KMS-11 (cell line): ENCODE results near the gene BLOC1S1.

ENCODE experiments used
- H2AFZ ChIP-seq: fragments of 200-600 bp; sonication (generic); 2 replicates; pipeline ENCODE4 v1.6.1; 2016; ENCODE audit warnings: antibody characterized with exemption, mixed run types, low read depth
- H3K27ac ChIP-seq: fragments of 200-600 bp; sonication (generic); 2 replicates; pipeline ENCODE4 v1.6.1; 2016; ENCODE audit warnings: mild to moderate bottlenecking, mixed run types
- H3K27me3 ChIP-seq: fragments of 200-600 bp; sonication (generic); 2 replicates; pipeline ENCODE4 v1.6.1; 2017; ENCODE audit warnings: mild to moderate bottlenecking, low read depth, mixed run types, moderate library complexity; ENCODE audit not compliant: insufficient read depth
- H3K36me3 ChIP-seq: fragments of 200-600 bp; sonication (generic); 2 replicates; pipeline ENCODE4 v1.6.1; 2017; ENCODE audit warnings: mild to moderate bottlenecking, mixed run types; ENCODE audit not compliant: insufficient read depth
- H3K4me1 ChIP-seq: fragments of 200-600 bp; sonication (generic); 2 replicates; pipeline ENCODE4 v1.6.1; 2016; ENCODE audit warnings: mild to moderate bottlenecking, low read depth, mixed run types; ENCODE audit not compliant: poor library complexity, severe bottlenecking
- H3K4me2 ChIP-seq: fragments of 200-600 bp; sonication (generic); 2 replicates; pipeline ENCODE4 v1.7.0; 2016; ENCODE audit warnings: mild to moderate bottlenecking, mixed run types
- H3K4me3 ChIP-seq: fragments of 200-600 bp; sonication (generic); IDR thresholded peaks from 2 replicates; pipeline ENCODE4 v1.6.1; 2017; ENCODE audit warnings: low read depth, low read length, mixed read lengths; ENCODE audit not compliant: insufficient read depth
- H3K79me2 ChIP-seq: fragments of 200-600 bp; sonication (generic); 2 replicates; pipeline ENCODE4 v1.6.1; 2016; ENCODE audit warnings: low read depth, mixed run types; ENCODE audit not compliant: insufficient read depth
- H3K9ac ChIP-seq: fragments of 200-600 bp; sonication (generic); 2 replicates; pipeline ENCODE4 v1.6.1; 2016; ENCODE audit warnings: mild to moderate bottlenecking, mixed run types
- H4K20me1 ChIP-seq: fragments of 200-600 bp; sonication (generic); 2 replicates; pipeline ENCODE4 v1.6.1; 2016; ENCODE audit warnings: mild to moderate bottlenecking, mixed run types; ENCODE audit not compliant: insufficient read depth
- TF ChIP-seq, protein P1 (sequence below): fragments of 200-600 bp; sonication (generic); conservative IDR thresholded peaks from 2 replicates; pipeline ENCODE4 v1.6.1; 2017; ENCODE audit warnings: low read depth, mild to moderate bottlenecking, antibody characterized with exemption, low read length, moderate library complexity, mixed read lengths

The BLOC1S1 gene

DNA sequence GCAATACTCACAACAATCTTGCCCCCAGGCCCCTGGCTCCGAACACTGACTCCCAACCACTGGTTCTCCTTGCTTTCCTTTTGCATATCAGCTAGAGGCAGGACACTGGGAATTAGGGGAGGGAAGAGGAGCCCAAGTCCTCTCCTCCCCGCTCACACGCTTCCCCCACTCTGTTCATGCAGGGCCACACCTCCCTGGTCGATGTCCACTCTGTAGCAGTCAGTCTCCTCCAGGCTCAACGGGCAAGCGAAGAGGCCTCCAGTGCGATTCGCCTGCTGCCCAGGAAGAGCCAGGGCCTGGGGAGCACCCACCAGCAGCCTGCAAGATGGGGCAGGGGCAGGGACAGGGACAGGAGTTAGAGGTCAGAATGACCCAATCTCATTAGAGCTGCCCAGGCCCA lies 13.0 kb upstream of the BLOC1S1 start:
- Histone ChIP-seq H3K79me2 (no peaks in the 10 kb centered on the region), H3K27me3 (peaks cover 8% of the 10 kb centered on the region), H3K27ac (no peak overlapping the region), H3K4me2 (no peak overlapping the region), H4K20me1 (no peaks in the 10 kb centered on the region), H3K4me3 (no peak overlapping the region), H3K36me3 (no peaks in the 10 kb centered on the region), H2AFZ (no peak overlapping the region), H3K4me1 (peaks cover 10% of the 10 kb centered on the region), H3K9ac (no peak overlapping the region)
- TF ChIP-seq, protein P1, sequence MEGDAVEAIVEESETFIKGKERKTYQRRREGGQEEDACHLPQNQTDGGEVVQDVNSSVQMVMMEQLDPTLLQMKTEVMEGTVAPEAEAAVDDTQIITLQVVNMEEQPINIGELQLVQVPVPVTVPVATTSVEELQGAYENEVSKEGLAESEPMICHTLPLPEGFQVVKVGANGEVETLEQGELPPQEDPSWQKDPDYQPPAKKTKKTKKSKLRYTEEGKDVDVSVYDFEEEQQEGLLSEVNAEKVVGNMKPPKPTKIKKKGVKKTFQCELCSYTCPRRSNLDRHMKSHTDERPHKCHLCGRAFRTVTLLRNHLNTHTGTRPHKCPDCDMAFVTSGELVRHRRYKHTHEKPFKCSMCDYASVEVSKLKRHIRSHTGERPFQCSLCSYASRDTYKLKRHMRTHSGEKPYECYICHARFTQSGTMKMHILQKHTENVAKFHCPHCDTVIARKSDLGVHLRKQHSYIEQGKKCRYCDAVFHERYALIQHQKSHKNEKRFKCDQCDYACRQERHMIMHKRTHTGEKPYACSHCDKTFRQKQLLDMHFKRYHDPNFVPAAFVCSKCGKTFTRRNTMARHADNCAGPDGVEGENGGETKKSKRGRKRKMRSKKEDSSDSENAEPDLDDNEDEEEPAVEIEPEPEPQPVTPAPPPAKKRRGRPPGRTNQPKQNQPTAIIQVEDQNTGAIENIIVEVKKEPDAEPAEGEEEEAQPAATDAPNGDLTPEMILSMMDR = no peak

DNA sequence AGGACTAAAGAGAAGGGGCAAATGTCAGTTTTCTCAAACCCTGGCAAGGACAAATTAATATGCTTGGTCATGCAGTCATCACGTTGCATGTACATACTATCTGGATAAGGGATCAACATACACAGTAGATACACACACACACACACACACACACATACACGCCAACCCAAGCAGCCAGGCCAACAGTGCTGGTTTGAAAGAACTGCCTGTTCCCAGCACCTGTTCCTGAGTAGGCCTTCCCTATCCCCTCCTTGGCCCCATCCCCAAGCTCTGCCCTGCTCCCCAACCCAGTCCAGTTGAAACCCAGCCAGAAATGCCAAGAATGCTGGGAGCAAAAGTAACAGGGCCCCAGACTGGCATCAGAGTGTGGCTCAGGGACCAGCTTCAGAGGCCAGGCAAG lies 12.6 kb upstream of the BLOC1S1 start:
- TF ChIP-seq, protein P1 = no peak
- Histone ChIP-seq H3K27ac (no peak overlapping the region), H3K4me1 (peaks cover 14% of the 10 kb centered on the region), H3K4me3 (no peak overlapping the region), H3K9ac (no peak overlapping the region), H2AFZ (no peak overlapping the region), H4K20me1 (no peaks in the 10 kb centered on the region), H3K36me3 (no peaks in the 10 kb centered on the region), H3K27me3 (peaks cover 13% of the 10 kb centered on the region), H3K79me2 (no peaks in the 10 kb centered on the region), H3K4me2 (no peak overlapping the region)

DNA sequence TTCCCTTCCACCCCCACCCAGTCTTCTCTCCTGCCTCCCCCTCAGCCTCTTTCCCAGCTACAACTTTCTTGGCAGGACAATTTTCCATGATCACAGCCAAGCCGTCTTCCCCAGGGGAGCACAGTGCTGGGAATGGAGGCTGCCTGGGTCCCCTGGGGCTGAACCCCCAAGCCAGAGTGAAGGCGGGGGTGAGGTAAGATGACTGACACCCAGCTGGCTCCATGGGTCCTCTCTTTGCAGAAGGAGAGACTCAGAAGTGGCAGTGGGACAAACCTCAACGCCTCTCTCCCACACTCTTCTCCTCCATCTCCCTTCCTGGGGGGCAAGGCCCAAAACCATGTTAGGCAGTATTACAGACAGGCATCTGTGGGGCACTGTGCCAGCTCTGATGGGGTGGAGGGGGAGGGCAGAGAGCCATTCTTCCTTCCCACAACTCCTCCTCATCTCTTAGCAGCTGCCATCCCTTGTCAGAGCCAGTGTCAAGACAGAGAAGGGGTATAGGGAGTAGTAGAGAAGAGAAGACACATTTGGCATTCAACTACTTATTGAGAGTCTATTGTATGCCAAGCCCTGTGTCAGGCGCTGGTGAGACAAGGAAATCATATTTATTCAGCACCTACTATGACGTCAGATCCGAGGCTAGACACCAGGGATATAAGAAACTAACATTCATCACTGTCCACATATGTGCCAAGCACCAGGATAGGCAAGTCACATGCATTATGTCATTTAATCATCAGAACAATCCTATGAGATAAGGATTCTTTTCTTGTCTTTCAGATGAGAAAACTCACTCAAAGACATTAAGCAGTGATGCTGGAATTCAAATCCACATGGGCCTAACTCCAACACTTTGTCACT lies 11.7 kb upstream of the BLOC1S1 start:
- H3K4me1 ChIP-seq = peaks cover 18% of the 10 kb centered on the region
- H3K36me3 ChIP-seq = no peaks in the 10 kb centered on the region
- TF ChIP-seq, protein P1 = no peak
- H3K27me3 ChIP-seq = peaks cover 21% of the 10 kb centered on the region
- no peaks in the 10 kb centered on the region for H3K79me2 ChIP-seq
- no peak overlapping the region for H3K9ac ChIP-seq
- no peak overlapping the region for H3K4me3 ChIP-seq
- no peaks in the 10 kb centered on the region for H4K20me1 ChIP-seq
- no peak overlapping the region for H3K4me2 ChIP-seq
- H2AFZ ChIP-seq = no peak overlapping the region
- H3K27ac ChIP-seq = no peak overlapping the region

- Histone ChIP-seq H4K20me1 (no peaks in the 10 kb centered on the region), H3K36me3 (no peaks in the 10 kb centered on the region), H3K9ac (no peak overlapping the region), H2AFZ (no peak overlapping the region), H3K4me1 (peaks cover 18% of the 10 kb centered on the region), H3K4me2 (no peak overlapping the region), H3K27me3 (peaks cover 31% of the 10 kb centered on the region), H3K79me2 (no peaks in the 10 kb centered on the region), H3K27ac (no peak overlapping the region), H3K4me3 (no peak overlapping the region)
- TF ChIP-seq, protein P1 = no peak
Measured at GRCh38 chr12:55704824-55705718, 10.8 kb upstream of the BLOC1S1 start.
